EL (cell line): Measurements from ENCODE around the gene ZBTB8B.
A peak's percentile ranks its signal among the peaks of the same experiment; 100 is the strongest.
"Not testable (repeated sequence)": the region's sequence is repeated elsewhere in the genome, so short reads cannot be mapped to it uniquely, and the experiment has no call there.

Experiments used
- DNase-seq: peaks from one replicate; pipeline ENCODE4 v3.0.0-alpha.2; 2016

ZBTB8B gene

GRCh38 chr1:32464716-32465577, at the start of gene ZBTB8B:
ZBTB8B (plus strand) TSS chr1:32465072; CDS start chr1:32470625, 5,553 bp downstream.
- peak; percentile 76 for DNase-seq

GRCh38 chr1:32421775-32422174, 43.1 kb upstream of the ZBTB8B start:
- DNase-seq, result no peak

GRCh38 chr1:32426489-32427255, 38.2 kb upstream of the ZBTB8B start:
- DNase-seq, result peak; percentile 30

- DNase-seq, result no peak
These were observed 37.5 kb upstream of the ZBTB8B start for GRCh38 chr1:32427264-32427963.

- DNase-seq, result no peak
These were observed 33.0 kb upstream of the ZBTB8B start for GRCh38 chr1:32431736-32432400.

- DNase-seq, result no peak
These were observed 26.7 kb upstream of the ZBTB8B start for GRCh38 chr1:32438136-32438535.

GRCh38 chr1:32438777-32439176, 26.1 kb upstream of the ZBTB8B start:
- not testable (repeated sequence) for DNase-seq

- not testable (repeated sequence) for DNase-seq
These were observed 23.4 kb upstream of the ZBTB8B start for GRCh38 chr1:32441467-32441866.

- peak; percentile 87 for DNase-seq
These were observed 17.2 kb upstream of the ZBTB8B start for GRCh38 chr1:32447469-32448185.

GRCh38 chr1:32448186-32448772, 16.6 kb upstream of the ZBTB8B start:
- peak; percentile 83 for DNase-seq

GRCh38 chr1:32448773-32449456, 16.0 kb upstream of the ZBTB8B start:
- peak; percentile 37 for DNase-seq

GRCh38 chr1:32449457-32449831, 15.4 kb upstream of the ZBTB8B start:
- DNase-seq, result not testable (repeated sequence)

- peak; percentile 15 for DNase-seq
These were observed 10.1 kb upstream of the ZBTB8B start for GRCh38 chr1:32454726-32455125.

- DNase-seq, result no peak
These were observed 8.9 kb upstream of the ZBTB8B start for GRCh38 chr1:32455958-32456357.

GRCh38 chr1:32458798-32459197, 6.1 kb upstream of the ZBTB8B start:
- DNase-seq, result not testable (repeated sequence)

GRCh38 chr1:32462977-32463376, 1.9 kb upstream of the ZBTB8B start:
- not testable (repeated sequence) for DNase-seq

GRCh38 chr1:32464191-32464715, 619 bp upstream of the ZBTB8B start:
- DNase-seq, result peak; percentile 23

- no peak for DNase-seq
These were observed 684 bp downstream of the ZBTB8B start for GRCh38 chr1:32465578-32465933.

GRCh38 chr1:32466761-32467160, 1.9 kb downstream of the ZBTB8B start:
- no peak for DNase-seq

- DNase-seq, result no peak
These were observed 3.9 kb downstream of the ZBTB8B start for GRCh38 chr1:32468791-32469190.

GRCh38 chr1:32470431-32470830, 5.6 kb downstream of the ZBTB8B start:
- no peak for DNase-seq
